Epidermal melanocyte (primary cell): ENCODE measurements around the gene TSPAN9.

Source experiments
- DNase-seq: peaks from one replicate; pipeline ENCODE4 v3.0.0; 2011; ENCODE audit warnings: low spot score; ENCODE audit not compliant: insufficient read length

The TSPAN9 gene

DNA sequence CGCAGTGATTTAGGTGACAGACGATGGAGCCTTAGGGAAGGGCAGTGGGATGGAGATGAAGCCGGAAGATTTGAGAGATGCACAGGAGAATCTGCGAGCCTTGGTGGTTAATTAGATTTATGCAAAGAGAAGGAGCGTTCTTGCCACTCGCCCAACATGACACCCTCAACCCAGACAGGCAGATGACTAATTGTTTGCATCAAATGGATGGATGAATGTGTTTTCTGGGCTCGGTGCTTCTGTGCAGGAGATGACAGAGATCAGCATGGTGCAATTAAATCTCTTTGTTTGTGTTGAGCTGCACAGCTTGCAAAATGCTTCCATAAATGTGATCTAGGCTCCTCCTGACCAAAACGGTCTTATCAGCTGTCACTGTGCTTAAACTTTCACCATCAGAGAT is 211.5 kb downstream of the TSPAN9 start:
- DNase-seq, result no peak

DNA sequence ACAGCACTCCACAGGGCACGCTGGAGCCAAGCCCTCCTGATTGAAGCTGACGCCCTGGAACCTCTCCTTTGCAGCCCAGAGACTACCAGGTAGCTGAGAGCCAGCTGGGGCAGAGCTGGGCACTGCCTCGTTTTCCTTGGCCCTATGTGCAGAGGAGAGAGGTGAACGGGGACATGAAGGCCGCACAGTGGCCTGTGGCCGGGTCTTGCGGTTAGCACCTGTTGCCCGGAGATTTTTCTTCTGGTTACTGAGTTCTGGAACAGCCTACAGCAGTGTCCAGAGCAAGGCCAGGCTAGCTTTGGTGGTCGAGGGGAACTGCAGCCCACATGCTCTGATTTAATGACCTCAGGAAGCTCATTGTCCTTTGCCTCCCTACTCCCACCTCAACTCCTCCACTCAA is 212.5 kb downstream of the TSPAN9 start:
- no peak for DNase-seq

DNA sequence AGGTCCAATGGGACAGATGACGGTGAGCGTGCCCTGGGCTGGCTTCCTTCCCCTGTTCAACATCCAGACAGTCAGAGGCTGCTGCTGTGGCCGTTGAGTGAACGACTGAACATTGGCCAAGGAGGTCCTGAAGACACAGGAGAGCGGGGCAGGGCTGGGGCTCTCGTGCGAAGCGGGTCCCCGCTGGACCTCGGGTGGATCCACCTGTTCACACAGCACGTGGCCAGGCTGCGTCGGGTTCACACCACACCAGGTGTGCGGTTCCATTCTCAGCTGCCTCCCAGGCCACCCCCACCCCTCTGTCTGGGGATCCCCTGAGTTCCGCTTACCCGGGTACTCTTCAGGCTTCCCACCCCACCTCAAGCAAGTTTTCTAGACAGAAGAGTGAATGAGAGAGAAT is 214.8 kb downstream of the TSPAN9 start:
- no peak for DNase-seq

DNA sequence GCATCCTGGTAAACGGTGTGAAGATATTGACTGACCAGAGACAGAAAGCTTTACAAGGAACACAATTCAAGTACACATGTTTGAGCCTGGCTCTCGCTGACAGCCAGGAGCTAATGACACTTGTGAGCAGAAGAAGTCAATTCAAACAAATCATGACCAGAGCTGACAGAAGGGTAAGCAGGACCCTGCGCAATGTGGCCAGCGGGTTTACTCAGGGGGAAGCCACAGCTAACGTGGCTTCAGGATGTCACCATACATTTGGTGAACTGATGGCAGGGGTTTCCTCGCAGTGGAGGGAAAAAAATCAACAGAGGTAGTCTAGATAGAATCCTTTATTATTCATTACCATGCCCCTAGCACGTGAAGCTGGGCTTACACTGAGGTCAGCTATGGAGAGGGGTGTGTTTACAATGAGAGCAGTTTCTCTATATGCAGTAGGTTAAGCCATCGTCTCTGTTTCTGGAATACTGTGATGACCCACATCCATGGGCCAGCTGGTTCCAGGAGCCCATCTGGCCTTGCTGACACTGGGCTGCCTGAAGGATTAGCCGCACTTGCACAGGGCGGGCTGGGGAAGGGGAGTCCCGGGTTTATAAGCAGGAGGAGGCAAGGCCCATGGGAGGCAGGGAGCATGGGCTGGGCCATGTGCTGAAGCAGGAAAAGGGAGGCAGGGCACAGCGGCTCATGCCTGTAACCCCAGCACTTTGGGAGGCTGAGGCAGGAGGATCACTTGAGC is 215.7 kb downstream of the TSPAN9 start:
- no peak for DNase-seq

DNA sequence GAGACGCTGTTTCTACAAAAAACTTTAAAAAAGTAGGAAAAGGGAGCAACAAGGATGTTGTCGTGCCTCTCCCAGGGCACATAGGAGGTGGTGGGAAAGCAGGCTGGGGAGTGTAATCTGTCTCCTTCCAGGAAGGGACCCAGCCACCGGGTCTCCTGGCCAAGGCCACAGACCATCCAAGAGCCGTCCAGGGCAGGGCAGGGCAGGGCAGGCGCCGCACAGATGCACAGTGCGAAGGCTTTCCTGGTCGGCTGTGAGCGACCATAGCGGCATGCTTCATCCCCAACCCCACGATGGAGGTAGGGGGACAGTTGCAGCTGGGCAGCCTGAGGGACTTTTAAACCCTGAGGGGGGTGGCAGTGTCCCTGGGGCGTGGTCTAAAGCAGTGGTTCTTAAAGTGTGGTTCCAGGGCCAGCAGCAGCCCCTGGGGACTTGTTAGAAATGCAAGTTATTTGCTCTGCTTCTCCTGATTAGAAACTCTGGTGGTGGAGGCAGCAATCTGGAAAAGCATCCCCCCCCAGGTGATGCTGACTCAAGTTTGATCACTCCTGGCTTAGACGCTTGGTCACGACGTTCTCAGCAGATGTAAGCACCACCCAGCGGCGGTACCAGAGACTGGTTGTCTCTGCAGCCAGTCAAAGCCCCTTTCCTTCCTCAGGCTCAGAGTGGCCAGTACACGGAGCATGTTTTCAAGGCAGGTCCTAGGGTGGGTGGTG is 216.4 kb downstream of the TSPAN9 start:
- no peak for DNase-seq

DNA sequence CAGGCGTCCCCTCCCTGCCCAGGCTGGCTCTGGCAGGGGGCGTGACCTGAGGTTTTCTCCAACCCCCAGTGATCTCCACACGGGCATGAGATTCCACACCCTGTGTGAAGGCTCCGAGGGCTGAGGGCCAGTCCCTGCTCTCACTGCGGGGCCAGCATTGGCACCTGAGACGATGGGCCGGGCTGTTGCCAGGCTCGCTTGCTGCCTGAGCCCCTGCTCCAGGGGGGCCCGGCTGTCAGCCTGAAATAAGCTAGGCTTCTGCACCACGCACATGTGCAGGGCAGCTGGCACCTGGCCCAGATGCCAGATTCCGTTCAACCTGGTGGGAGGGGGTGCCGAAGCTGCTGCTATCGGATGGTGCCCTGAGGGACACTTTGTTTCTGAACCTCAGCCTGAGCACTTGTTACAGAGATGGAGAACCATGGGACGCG is 217.3 kb downstream of the TSPAN9 start:
- no peak for DNase-seq

DNA sequence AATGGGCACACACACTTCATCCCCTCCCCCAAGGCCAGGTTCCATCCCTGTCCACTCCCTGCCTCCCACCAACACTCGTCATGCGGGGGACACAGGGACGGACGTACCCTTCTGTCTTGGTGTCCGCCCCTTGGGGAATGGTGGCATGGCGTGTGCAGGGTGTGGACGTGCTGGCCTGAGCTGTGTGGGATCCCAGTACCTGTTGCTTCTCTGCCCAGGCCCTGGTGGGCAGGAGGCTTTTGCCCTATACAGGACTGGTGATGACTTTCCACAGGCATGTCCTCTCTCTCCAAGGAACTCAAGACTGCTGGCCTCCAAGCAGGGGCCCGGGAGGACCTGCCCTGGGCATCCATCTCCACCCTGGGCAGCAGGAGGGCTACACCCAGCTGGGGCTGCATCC is 218.0 kb downstream of the TSPAN9 start:
- no peak for DNase-seq

DNA sequence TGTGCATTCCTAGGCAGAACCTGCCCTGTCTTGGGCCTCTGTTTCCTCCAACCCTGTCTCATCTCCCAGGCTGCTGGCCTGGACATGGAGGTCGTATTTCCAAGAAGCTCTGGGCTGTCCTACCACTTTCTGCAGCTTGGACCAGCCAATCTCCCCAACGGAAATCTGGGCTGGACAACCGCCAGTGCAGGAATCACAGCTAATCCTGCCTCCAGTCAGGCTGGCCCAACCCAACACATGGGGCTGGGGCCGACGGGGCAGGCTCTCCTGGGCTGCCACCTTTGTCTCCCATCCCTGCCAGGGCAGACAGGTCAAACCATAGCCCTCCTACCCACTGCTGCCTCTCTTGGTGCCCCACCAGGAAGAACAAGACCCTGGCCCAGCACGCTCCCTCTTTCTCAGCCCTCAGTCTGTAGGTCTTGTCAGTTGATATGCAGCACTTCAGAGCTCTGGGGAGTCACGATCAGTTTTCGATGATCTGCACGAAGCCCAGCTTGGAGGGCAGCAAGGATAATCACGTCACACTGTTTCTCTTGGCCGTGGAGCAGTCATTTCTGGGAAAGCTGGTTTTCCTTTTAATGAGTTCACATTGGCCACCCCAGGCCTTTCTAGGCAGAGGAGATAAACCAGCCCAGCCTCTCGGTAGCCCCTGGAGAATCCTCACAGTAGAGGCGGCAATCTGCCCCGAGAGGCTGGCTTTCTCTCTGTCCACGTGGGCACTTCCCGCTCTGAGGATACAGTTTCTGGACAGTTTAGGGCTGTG is 218.6 kb downstream of the TSPAN9 start:
- DNase-seq, result no peak

DNA sequence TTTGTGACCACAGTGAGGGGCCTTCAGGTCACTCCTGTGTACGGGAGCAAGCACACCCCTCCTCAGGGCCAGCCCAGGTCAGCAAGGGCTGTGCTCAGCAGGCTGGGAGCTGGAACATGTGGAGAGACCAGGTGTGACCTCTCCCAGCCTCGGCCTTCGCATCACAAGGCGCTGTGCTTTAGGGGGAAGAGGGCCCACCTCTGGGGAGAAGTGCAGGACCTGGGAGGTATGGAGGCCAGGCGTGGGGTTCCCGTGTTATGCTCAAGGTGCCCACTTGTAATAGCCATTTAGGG is 219.2 kb downstream of the TSPAN9 start:
- no peak for DNase-seq

DNA sequence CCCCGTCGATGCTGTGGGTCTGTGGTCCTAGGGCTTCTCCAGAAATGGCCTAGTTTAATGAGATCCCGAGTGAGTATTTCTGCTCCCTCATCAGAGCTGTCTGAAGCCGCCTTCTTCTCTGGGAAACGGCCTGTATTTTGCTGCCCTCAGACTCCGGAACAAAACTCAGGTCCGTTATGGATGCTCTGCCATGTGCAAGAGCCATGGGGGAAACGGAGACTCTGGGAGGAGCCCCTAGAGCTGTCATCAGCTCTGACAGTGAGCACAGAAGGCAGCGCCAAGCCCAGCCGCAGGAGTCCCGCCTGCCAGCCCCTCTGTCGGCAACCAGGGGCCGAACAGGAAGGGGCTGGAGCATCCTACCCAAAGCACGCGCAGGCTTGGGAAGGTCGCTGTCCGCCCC is 221.4 kb downstream of the TSPAN9 start:
- DNase-seq, result no peak

DNA sequence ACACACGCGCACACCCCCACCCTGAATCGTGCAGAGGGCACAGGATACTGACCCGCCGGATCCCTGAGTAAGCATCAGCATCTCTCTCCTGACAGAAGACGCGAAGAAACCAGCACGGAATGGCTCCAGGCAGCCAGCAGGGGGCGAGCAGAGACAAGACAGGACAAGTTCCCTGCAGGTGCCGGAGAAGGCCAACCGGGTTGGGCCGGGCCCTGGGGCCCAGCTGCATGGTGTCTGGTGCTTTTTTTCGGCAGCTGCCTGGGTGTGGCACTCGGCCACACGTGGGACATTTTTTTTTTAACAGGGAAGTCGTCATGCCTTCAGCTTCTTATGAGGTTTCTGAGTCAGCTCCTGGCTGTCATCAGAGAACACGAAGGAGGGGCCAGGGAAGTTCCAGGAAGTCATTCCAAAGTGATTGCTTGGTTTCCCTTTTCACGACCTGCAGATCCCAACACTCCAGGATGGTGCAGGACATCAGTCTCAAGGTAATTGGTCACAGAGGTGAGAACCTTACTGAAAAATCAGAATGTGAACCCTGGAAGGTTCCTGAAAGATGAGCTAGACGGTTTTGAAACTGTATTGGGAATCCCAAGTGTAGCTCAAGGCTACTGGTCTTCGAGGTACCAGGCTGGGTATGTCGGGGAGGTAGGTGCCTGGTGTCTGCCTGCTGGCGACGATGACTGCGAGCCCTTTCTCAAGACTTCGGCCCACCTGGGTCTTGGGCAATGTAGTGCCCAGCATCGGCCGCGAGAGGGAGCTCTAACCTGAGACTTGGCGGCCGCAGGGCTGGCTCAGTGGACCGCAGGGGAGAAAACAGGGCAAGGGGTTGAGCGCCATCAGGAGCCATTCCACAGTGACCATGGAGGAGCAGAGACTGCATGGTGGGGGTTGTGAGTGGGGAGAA is 223.0 kb downstream of the TSPAN9 start:
- DNase-seq, result peak; percentile 71

DNA sequence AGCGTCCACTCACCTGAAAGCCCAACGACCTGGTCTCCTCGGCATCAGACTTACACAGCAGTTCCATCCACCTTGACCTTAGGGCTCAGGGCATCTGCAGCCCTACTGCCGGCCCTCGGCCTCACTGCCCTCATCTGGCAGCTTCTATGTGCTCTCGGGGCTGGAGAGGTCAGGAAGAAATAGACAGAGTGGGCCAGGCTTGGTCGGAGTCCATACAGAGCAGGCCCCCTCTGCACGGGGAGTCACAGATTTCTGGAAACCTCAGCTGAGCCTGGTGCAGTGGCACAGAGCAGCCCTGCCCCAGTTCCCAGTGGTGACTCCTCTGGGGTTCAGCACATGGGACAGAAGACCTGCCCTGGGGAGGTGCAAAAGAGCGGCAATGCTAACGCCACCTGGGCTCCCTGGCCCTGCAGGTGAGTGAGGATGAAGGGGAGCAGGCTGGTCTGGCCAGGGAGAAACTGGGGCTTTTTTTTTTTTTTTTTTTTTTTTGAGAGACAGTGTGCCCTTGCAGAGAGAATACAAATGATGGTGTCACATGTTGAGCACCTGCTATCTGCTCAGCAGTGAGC is 223.7 kb downstream of the TSPAN9 start:
- DNase-seq, result no peak

DNA sequence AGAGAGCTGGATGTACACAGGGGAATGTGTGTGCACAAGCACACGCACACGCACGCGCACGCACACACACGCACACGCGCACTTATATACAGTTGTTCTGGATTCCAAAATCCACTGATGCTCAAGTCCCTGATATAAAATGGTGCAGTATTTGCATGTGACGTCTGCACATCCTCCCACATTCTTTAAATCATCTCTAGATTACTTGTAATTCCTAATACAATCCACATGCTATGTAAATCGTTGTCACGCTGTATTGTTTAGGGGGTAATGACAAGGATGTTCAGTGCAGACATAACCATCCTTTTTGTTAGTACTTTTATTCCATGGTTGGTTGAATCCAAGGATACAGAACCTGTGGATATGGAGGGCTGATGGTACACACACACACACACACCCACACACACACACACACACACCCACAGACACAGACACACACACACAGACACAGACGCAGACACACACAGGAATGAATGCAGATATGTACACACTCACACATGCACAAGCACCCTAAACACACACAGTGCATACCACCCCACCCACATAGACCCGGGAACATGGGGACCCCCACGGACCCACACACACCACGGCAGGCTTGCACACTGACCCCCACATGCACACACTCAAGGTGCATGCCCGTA is 225.3 kb downstream of the TSPAN9 start:
- no peak for DNase-seq

DNA sequence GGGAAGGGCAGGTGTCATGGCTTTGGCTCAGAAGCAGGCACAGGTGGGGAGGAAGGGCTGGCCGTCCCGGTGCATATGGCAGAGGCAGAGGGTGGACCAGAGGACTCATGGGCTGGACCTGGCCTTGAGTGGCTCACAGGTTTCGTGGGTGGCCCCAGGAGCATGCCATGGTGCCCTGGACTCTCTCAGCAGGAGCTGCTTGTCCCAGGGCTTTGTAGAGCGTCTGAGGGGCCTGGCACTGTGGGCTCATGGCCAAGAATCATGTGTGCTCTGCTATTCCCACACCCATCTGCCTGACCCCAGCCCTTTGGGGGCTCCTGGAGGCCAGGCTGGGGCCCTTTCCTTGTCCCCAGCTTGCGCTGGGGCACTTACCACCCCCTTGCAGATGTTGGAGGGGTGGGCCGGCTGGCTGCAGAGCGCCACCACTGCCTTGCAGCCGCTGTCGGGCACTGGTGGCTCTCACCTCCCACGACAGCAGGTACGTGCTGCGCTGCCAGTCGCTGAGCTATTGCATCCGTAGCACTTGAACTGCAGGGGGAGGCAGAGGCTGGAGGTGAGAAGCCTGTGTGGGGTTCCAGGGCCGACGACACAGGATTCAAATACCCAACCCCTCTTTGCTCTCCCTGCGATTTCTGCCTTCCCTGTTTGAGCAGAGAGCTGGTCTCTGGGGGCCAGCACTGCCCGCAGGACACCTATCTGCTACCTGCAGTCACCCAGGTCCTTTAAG is 226.4 kb downstream of the TSPAN9 start:
- no peak for DNase-seq

DNA sequence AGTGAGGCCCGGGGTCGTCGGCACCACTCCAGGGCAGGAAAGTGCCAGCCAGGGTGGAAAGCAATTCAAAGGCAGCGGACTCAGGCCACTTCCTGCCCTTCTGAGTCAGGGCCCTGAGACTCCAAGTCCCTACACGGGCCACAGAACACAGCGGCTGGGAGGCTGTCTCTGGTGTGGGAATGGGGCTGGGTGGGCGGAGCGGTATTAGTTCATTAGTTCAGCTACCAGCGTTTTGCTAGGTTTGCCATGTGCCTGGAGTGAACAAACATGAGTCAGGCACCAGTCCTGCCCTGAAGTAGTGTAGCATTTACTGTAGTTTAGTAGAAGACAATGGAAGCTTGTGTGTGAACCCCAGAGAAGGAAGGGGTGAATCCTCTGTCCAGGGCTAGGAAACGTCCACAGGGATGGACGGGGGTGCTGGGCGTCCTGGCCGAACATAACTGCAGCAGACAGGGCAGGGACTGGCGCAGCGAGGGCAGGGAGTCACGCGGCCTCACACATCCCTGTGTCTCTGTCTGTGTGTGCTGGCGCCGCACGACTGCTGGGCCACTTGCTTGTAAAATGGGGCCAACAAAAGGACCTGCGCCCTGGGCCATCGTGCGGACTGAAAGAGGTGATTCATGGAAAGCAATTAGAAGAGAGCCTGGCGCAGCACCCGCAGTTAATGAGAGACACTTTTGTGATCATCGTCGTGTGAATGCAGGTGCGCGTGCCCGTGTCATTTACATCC is 227.4 kb downstream of the TSPAN9 start:
- no peak for DNase-seq

DNA sequence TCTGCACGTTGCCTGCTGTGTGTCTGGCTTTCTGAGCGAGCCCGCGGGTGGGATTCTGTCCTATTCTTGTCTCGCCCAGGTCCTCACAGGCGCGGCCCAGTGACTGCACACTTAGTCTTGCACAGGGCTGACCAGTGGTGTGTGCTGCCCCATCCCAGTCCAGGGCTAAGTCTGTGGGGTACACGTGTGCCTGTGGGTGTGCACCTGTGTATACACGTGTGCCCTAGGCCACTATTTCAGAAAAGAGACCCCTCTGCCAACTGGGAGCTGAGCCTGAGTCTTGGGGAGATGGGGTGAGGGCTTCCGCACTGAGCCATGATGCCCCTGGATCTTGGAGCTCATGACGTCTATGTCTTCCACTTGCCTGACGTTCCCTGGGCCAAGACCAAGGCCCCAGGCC is 228.3 kb downstream of the TSPAN9 start:
- no peak for DNase-seq

DNA sequence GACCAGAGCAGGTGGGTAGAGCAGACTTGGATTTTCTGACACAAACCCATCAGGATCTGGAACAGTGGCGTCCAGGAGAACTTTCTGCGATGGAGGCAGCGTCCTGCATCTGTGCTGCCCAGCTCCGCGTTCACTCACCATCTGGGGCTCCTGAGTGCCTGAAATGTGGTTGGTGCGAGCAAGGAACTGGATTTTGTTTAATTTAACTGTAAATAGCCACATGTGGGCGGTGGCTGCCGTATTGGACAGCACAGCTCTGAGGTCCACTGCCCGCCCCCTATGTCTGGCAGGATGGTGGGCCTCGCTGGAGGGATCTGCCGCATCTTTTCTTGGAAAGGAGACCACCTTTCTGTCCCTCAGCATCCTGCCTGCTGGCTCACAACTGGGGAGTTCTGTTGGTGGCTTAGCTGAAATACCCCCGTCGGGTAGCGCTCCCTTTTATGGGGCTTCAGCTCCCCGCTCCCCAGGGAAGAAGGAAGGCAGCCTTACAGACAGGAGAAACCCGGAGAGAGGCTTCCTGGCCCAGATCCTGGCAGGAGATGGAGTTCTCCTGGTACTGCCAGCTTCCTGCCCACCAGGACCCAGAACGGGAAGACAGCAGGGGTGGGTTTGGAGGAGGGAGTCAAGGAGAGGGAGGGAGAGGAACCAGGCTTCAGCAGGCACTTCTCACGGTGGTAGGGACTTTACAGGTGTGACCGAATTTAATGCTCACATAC is 228.9 kb downstream of the TSPAN9 start:
- DNase-seq, result no peak

DNA sequence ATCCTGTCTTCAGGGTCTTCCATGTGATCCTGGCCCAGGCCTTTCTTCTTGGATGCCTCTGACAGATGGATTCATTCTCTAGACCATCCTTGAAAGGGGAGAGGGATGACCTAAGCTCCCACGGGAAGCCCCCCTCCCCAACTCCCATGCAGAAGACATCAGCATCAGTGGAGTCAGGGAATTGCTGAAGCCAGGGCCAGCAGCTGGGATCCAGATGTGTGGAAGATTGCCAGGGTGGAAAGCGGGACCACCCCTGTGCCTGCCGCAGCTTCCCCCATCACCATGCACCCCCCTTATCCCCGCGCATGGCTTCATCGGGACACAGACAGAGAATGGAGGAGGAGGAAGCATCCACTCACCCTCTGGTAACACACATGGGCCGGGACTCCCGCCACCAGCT is 230.2 kb downstream of the TSPAN9 start:
- no peak for DNase-seq

DNA sequence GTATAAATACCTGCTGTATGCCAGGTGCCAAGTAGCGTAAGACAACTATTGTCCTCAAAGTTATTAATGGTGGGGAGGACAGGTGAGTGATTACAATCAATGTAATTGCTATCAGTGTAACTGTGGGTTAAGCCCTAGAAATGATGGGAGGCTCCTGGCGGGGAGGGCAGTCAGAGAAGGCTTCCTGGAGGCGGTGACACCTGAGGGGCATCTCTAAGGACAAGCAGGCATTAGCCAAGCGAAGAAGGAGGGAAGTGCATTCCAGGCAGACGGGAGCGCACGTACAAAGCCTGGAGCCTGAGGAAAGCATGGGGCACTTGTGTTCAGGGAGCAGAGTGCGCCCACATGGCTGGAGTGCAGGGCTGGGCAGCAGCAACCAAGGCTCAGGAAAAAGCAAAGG is 230.9 kb downstream of the TSPAN9 start:
- DNase-seq, result no peak
